IMR-90 (cell line): ENCODE data around the gene SH2B2. TPM values are rescaled to one million over a fixed set of nuclear protein-coding genes. Genes with fewer than 3 reads are reported as not detected.
"Not testable (repeated sequence)": the region's sequence is repeated elsewhere in the genome, so short reads cannot be mapped to it uniquely, and the experiment has no call there.

Experiments
- ATAC-seq: fragments of 200-7000 bp; cut with Tn5 transposase; 2 replicates; pipeline ENCODE4 v1.9.1; 2020; ENCODE audit warnings: low read depth, mild to moderate bottlenecking, moderate library complexity
- BruUV-seq: library from RNA; stranded (reverse); fragments of 400-500 nt; replicated peaks from 2 replicates; lab custom pipeline; 2021; lab: Mats Ljungman, UMichigan
- CTCF ChIA-PET: fragments of 300-600 bp; formaldehyde crosslinking; extraction: SDS; loops from one replicate; lab custom pipeline; 2021; ENCODE audit warnings: antibody characterized with exemption; lab: Yijun Ruan, JAX
- POLR2A ChIA-PET: fragments of 300-600 bp; sonication (Branson Sonifier 250); formaldehyde crosslinking; loops from one replicate; lab custom pipeline; 2022; ENCODE audit warnings: antibody characterized with exemption; ENCODE audit not compliant: unreplicated experiment; lab: Charles Lee
- DNase-seq: peaks from one replicate; pipeline ENCODE4 v3.0.0; 2013
- H2AFZ ChIP-seq: replicated peaks from 2 replicates; pipeline ENCODE3; 2013; ENCODE audit warnings: low read length, mild to moderate bottlenecking; ENCODE audit not compliant: poor library complexity
- H2AK5ac ChIP-seq: 2 replicates; pipeline ENCODE4 v1.6.1; 2013; ENCODE audit warnings: low read depth, low read length, inconsistent platforms
- H2AK9ac ChIP-seq: replicated peaks from 2 replicates; pipeline ENCODE3; 2013; ENCODE audit warnings: mild to moderate bottlenecking, low read depth, low read length, moderate library complexity; ENCODE audit not compliant: poor library complexity
- H2BK120ac ChIP-seq: 2 replicates; pipeline ENCODE4 v1.6.1; 2013; ENCODE audit warnings: low read depth, low read length, inconsistent platforms
- H2BK15ac ChIP-seq: 3 replicates; pipeline ENCODE4 v1.6.1; 2013; ENCODE audit warnings: low read depth, low read length, inconsistent platforms
- H2BK20ac ChIP-seq: 2 replicates; pipeline ENCODE4 v1.6.1; 2013; ENCODE audit warnings: low read depth, mild to moderate bottlenecking, inconsistent platforms, low read length, moderate library complexity
- H2BK5ac ChIP-seq: 2 replicates; pipeline ENCODE4 v1.6.1; 2013; ENCODE audit warnings: mild to moderate bottlenecking, low read depth, low read length, inconsistent platforms; ENCODE audit not compliant: poor library complexity, severe bottlenecking
- H3K14ac ChIP-seq: replicated peaks from 2 replicates; pipeline ENCODE4 v1.6.1; 2013; ENCODE audit warnings: low read depth, low read length, inconsistent platforms
- H3K18ac ChIP-seq: 2 replicates; pipeline ENCODE4 v1.6.1; 2013; ENCODE audit warnings: low read depth, low read length, control low read depth
- H3K23ac ChIP-seq: 2 replicates; pipeline ENCODE4 v1.6.1; 2013; ENCODE audit warnings: low read depth, low read length, inconsistent platforms
- H3K27ac ChIP-seq: 2 replicates; pipeline ENCODE4 v1.5.1; 2013; ENCODE audit warnings: mild to moderate bottlenecking, control low read depth, low read length; ENCODE audit not compliant: insufficient read depth
- H3K27me3 ChIP-seq: 2 replicates; pipeline ENCODE4 v1.6.1; 2013; ENCODE audit warnings: low read length; ENCODE audit not compliant: control insufficient read depth, insufficient read depth
- H3K36me3 ChIP-seq: 2 replicates; pipeline ENCODE4 v1.6.1; 2013; ENCODE audit warnings: low read length, mixed read lengths; ENCODE audit not compliant: control insufficient read depth, insufficient read depth
- H3K4ac ChIP-seq: 2 replicates; pipeline ENCODE4 v1.6.1; 2013; ENCODE audit warnings: low read depth, low read length, inconsistent platforms
- H3K4me1 ChIP-seq: 2 replicates; pipeline ENCODE4 v1.6.1; 2013; ENCODE audit warnings: low read length, mixed read lengths; ENCODE audit not compliant: control insufficient read depth, insufficient read depth
- H3K4me2 ChIP-seq: 2 replicates; pipeline ENCODE4 v1.6.1; 2013; ENCODE audit warnings: low read depth, mild to moderate bottlenecking, control low read depth, low read length, moderate library complexity
- H3K4me3 ChIP-seq: 2 replicates; pipeline ENCODE4 v1.5.1; 2013; ENCODE audit warnings: low read depth, mild to moderate bottlenecking, control low read depth, low read length, moderate library complexity; ENCODE audit not compliant: insufficient read depth
- H3K56ac ChIP-seq: 2 replicates; pipeline ENCODE4 v1.6.1; 2013; ENCODE audit warnings: low read length, inconsistent platforms; ENCODE audit not compliant: insufficient read depth; ENCODE audit errors: extremely low read depth
- H3K79me1 ChIP-seq, 2 experiments: 2 replicates each; pipeline ENCODE4 v1.6.1; 2013; ENCODE audit warnings: low read length in 2 of 2, inconsistent platforms in 1 of 2, low read depth in 1 of 2
- H3K9ac ChIP-seq: 2 replicates; pipeline ENCODE4 v1.6.1; 2013; ENCODE audit warnings: low read depth, low read length, control low read depth
- H3K9me1 ChIP-seq: 2 replicates; pipeline ENCODE4 v1.6.1; 2013; ENCODE audit warnings: low read length, inconsistent platforms; ENCODE audit not compliant: insufficient read depth
- H3K9me3 ChIP-seq: 2 replicates; pipeline ENCODE4 v1.6.1; 2013; ENCODE audit warnings: low read length; ENCODE audit not compliant: control insufficient read depth, insufficient read depth
- H4K20me1 ChIP-seq: 2 replicates; pipeline ENCODE4 v1.6.1; 2013; ENCODE audit warnings: low read length, inconsistent platforms; ENCODE audit not compliant: insufficient read depth
- H4K5ac ChIP-seq: 2 replicates; pipeline ENCODE4 v1.6.1; 2013; ENCODE audit warnings: mild to moderate bottlenecking, low read depth, low read length, control low read depth
- H4K8ac ChIP-seq, 2 experiments: 2 replicates each; pipeline ENCODE4 v1.6.1; 2013; ENCODE audit warnings: low read depth in 2 of 2, low read length in 2 of 2, control low read depth in 1 of 2, inconsistent platforms in 1 of 2
- H4K91ac ChIP-seq: 2 replicates; pipeline ENCODE4 v1.6.1; 2013; ENCODE audit warnings: low read depth, low read length, inconsistent platforms; ENCODE audit not compliant: insufficient read depth
- BHLHE40 ChIP-seq: fragments of 150-350 bp; IDR thresholded peaks from 2 replicates; pipeline ENCODE4 v1.6.1; 2016; ENCODE audit warnings: mild to moderate bottlenecking, low read depth, low read length
- MAFK ChIP-seq: IDR thresholded peaks from 2 replicates; pipeline ENCODE4 v1.6.1; 2012; ENCODE audit warnings: low read depth, low read length, improper control_type of control experiment
- RAD21 ChIP-seq: IDR thresholded peaks from 2 replicates; pipeline ENCODE4 v1.6.1; 2012; ENCODE audit warnings: low read length, improper control_type of control experiment
- WGBS, 2 experiments: methylation state at CpG; one replicate each; pipeline versions ENCODE4 v1.1.5 to v1.1.7; 2013; ENCODE audit warnings: missing lambda C conversion rate in 2 of 2; ENCODE audit not compliant: insufficient read length in 1 of 2; ENCODE audit errors: extremely low coverage in 2 of 2; 5-methylcytosine and 5-hydroxymethylcytosine counted together
- dilution Hi-C: fragments of 300-500 bp; cut with HindIII; formaldehyde crosslinking; loops from one replicate; pipeline ENCODE4 v1.14.3; 2018; ENCODE audit warnings: low sequenced_read_pairs; ENCODE audit not compliant: unreplicated experiment
- in situ Hi-C: fragments of 300-500 bp; cut with MboI; formaldehyde crosslinking; loops from 3 replicates; pipeline ENCODE4 v1.14.3; 2019; ENCODE audit warnings: low sequenced_read_pairs, inconsistent platforms, mixed read lengths
- intact Hi-C: fragments of 100-400 bp; cut with micrococcal nuclease; formaldehyde crosslinking; loops from 2 replicates; pipeline ENCODE4 v1.10.0; 2022
- polyA plus RNA-seq, 3 experiments: library from polyadenylated mRNA; depleted of rRNA; stranded (reverse); fragments of >200 nt; gene quantifications; 2 replicates each; pipeline ENCODE4 v1.2.3, GENCODE V29; 2012; ENCODE audit warnings: low replicate concordance in 1 of 3
- total RNA-seq: library from RNA; depleted of rRNA; stranded (reverse); fragments of >200 nt; gene quantifications from 2 replicates; pipeline ENCODE4 v1.2.3, GENCODE V29; 2012

The SH2B2 gene
- total and polyA plus RNA-seq, 2 of the 4 experiments (the other 2 are of a cell fraction), result 0.36 to 0.99 TPM

- no peak overlapping the region for H2BK5ac ChIP-seq
- no peaks in the 10 kb centered on the region for H3K79me1 ChIP-seq
- no peak overlapping the region for H3K4ac ChIP-seq
- in situ Hi-C loops, result no loop called here
- POLR2A ChIA-PET, result no interaction called here
- H2BK120ac ChIP-seq, result no peak overlapping the region
- no peak overlapping the region for H4K5ac ChIP-seq
- H3K18ac ChIP-seq, result no peak overlapping the region
- 55% methylated on average over 56 of the region's 84 CpGs; no CpG with 5 or more reads in 1 of the 2 experiments for WGBS, 2 experiments
- no peaks in the 10 kb centered on the region for H3K4me1 ChIP-seq
- H3K4me2 ChIP-seq, result no peak overlapping the region
- no TSS peak for BruUV-seq
- no peak overlapping the region for H2BK15ac ChIP-seq
- no peaks in the 10 kb centered on the region for H3K9me1 ChIP-seq
- intact Hi-C loops, result no loop called here
- H3K14ac ChIP-seq, result no peak overlapping the region
- H3K36me3 ChIP-seq, result no peaks in the 10 kb centered on the region
- no peak overlapping the region for H4K8ac ChIP-seq
- no peak overlapping the region for H4K91ac ChIP-seq
- DNase-seq (no peak), ATAC-seq (no peak)
- TF ChIP-seq MAFK, result no peak
- peak; percentile 10; the same call in 1 of the 2 replicates for TF ChIP-seq RAD21
- no peak for TF ChIP-seq BHLHE40
- H3K9ac ChIP-seq, result no peak overlapping the region
- no peaks in the 10 kb centered on the region; the same call in 1 of the 2 replicates for H4K20me1 ChIP-seq
- H2AK5ac ChIP-seq, result no peak overlapping the region
- H3K27me3 ChIP-seq, result peaks cover 2% of the 10 kb centered on the region; the same call in 1 of the 2 replicates
- no peak overlapping the region for H3K27ac ChIP-seq
- H3K4me3 ChIP-seq, result no peak overlapping the region
- dilution Hi-C loops, result no loop called here
- no peak overlapping the region for H3K56ac ChIP-seq
- CTCF ChIA-PET, result no interaction called here
- H2BK20ac ChIP-seq, result no peak overlapping the region
- no peak overlapping the region for H2AFZ ChIP-seq
- no peak overlapping the region for H3K23ac ChIP-seq
- H3K9me3 ChIP-seq, result no peaks in the 10 kb centered on the region
- no peak overlapping the region for H2AK9ac ChIP-seq
These were observed 14.1 kb downstream of the SH2B2 start for GRCh38 chr7:102300643-102301221.

GRCh38 chr7:102301367-102301766, 14.7 kb downstream of the SH2B2 start:
- H3K9me3 ChIP-seq, DNase-seq, H3K14ac ChIP-seq, H4K91ac ChIP-seq, H2BK15ac ChIP-seq, dilution Hi-C loops, H3K56ac ChIP-seq, H3K27ac ChIP-seq, H2BK120ac ChIP-seq, H3K4ac ChIP-seq, H2AK9ac ChIP-seq, H3K9me1 ChIP-seq, H3K4me3 ChIP-seq, H4K5ac ChIP-seq, H3K9ac ChIP-seq, H4K20me1 ChIP-seq, H2BK20ac ChIP-seq, in situ Hi-C loops, H3K23ac ChIP-seq, H3K4me1 ChIP-seq, H3K36me3 ChIP-seq, H3K79me1 ChIP-seq, H3K18ac ChIP-seq, H3K4me2 ChIP-seq, ATAC-seq, CTCF ChIA-PET, H3K27me3 ChIP-seq, intact Hi-C loops, H2AK5ac ChIP-seq, H2BK5ac ChIP-seq, POLR2A ChIA-PET, H4K8ac ChIP-seq, H2AFZ ChIP-seq, BruUV-seq: not testable (repeated sequence)
- WGBS, 2 experiments, result 100% methylated on average over 2 of the region's 14 CpGs; no CpG with 5 or more reads in 1 of the 2 experiments
